T-helper 1 cell treated with Interleukin-12 subunit alpha and Interleukin-12 subunit beta and Interleukin-4 antibody, amounts not matched to agents 30 ng/mL and 1 ng/mL, for 36 hours (primary cell): ENCODE results near the gene BGLAP. TPM values are rescaled to one million over a fixed set of nuclear protein-coding genes. Genes with fewer than 3 reads are reported as not detected.

Experiments
- intact Hi-C: fragments of 100-400 bp; cut with micrococcal nuclease; formaldehyde crosslinking; loops from one replicate; pipeline ENCODE4 v1.15.1; 2024
- total RNA-seq: library from RNA; stranded (reverse); gene quantifications from 2 replicates; pipeline ENCODE4 v1.2.3, GENCODE V29; 2022

BGLAP gene
- total RNA-seq, 1 donor from 2014 or later: 1.6 TPM

GRCh38 chr1:156251527-156251926, 9.5 kb downstream of the BGLAP start:
- intact Hi-C loops: no loop called here

- intact Hi-C loops: no loop called here
Observed at GRCh38 chr1:156253634-156254033, 11.7 kb downstream of the BGLAP start.

GRCh38 chr1:156257711-156258110, 15.7 kb downstream of the BGLAP start:
- intact Hi-C loops: no loop called here

- intact Hi-C loops: no loop called here
Observed at GRCh38 chr1:156258859-156259258, 16.9 kb downstream of the BGLAP start.

- intact Hi-C loops: no loop called here
Observed at GRCh38 chr1:156259805-156260204, 17.8 kb downstream of the BGLAP start.

GRCh38 chr1:156260896-156261295, 18.9 kb downstream of the BGLAP start:
- intact Hi-C loops: no loop called here

- intact Hi-C loops: no loop called here
Observed at GRCh38 chr1:156262461-156263287, 20.7 kb downstream of the BGLAP start.

GRCh38 chr1:156263288-156263655, 21.3 kb downstream of the BGLAP start:
- intact Hi-C loops: no loop called here

GRCh38 chr1:156266051-156266450, 24.1 kb downstream of the BGLAP start:
- intact Hi-C loops: no loop called here

GRCh38 chr1:156268336-156268735, 26.4 kb downstream of the BGLAP start:
- intact Hi-C loops: no loop called here

- intact Hi-C loops: no loop called here
Observed at GRCh38 chr1:156270314-156270713, 28.3 kb downstream of the BGLAP start.

GRCh38 chr1:156276532-156276931, 34.5 kb downstream of the BGLAP start:
- intact Hi-C loops: no loop called here

- intact Hi-C loops: no loop called here
Observed at GRCh38 chr1:156276966-156277381, 35.0 kb downstream of the BGLAP start.

- intact Hi-C loops: loop anchor here (5.0 kb wide), 3 partner anchors 368 to 1008 kb away; partner anchors contain the start of genes CLK2 and RIT1
Observed at GRCh38 chr1:156279837-156280236, 37.9 kb downstream of the BGLAP start.

- intact Hi-C loops: loop anchor here (5.0 kb wide), 3 partner anchors 369 to 1009 kb away; partner anchors contain the start of genes CLK2 and RIT1
Observed at GRCh38 chr1:156281281-156281680, 39.3 kb downstream of the BGLAP start.

- intact Hi-C loops: loop anchor here (1.0 to 5.0 kb wide), 12 partner anchors 56 to 1010 kb away; partner anchors contain the start of genes CCT3, CLK2, GON4L and KHDC4
Observed at GRCh38 chr1:156281693-156282478, 39.9 kb downstream of the BGLAP start.

- intact Hi-C loops: loop anchor here (1.0 to 5.0 kb wide), 13 partner anchors 13 to 1010 kb away; partner anchors contain the start of genes CCT3, CLK2, GLMP and GON4L
Observed at GRCh38 chr1:156282479-156283222, 40.7 kb downstream of the BGLAP start, which contains the start of gene SMG5. SMG5 (minus strand) TSS chr1:156282825; CDS start chr1:156282680, 145 bp downstream.

GRCh38 chr1:156283521-156283920, 41.5 kb downstream of the BGLAP start:
- intact Hi-C loops: loop anchor here (1.0 to 5.0 kb wide), 8 partner anchors 12 to 1011 kb away; partner anchors contain the start of genes CLK2, GLMP, KHDC4 and RIT1

GRCh38 chr1:156284112-156284511, 42.1 kb downstream of the BGLAP start, which contains the start of gene TMEM79:
TMEM79 (plus strand) TSS chr1:156284325; CDS start chr1:156285227, 902 bp downstream.
- intact Hi-C loops: loop anchor here (5.0 kb wide), 3 partner anchors 372 to 1012 kb away; partner anchors contain the start of genes CLK2 and RIT1

- intact Hi-C loops: loop anchor here (5.0 kb wide), 3 partner anchors 372 to 1012 kb away; partner anchors contain the start of genes CLK2 and RIT1
Observed at GRCh38 chr1:156284757-156285156, 42.8 kb downstream of the BGLAP start.

GRCh38 chr1:156285437-156285836, 43.5 kb downstream of the BGLAP start:
- intact Hi-C loops: no loop called here
